WTC11 (cell line): ENCODE data around the gene GAPDHS. TPM values are rescaled to one million over a fixed set of nuclear protein-coding genes. Genes with fewer than 3 reads are reported as not detected.
A peak's percentile ranks its signal among the peaks of the same experiment; 100 is the strongest.

Source experiments
- AFF4 ChIP-seq: sonication (generic); formaldehyde crosslinking; IDR thresholded peaks from 2 replicates; pipeline ENCODE4 v1.8.1; 2023; ENCODE audit warnings: mild to moderate bottlenecking, missing genetic modification reagents, borderline replicate concordance
- ARID4B ChIP-seq: sonication (generic); formaldehyde crosslinking; IDR thresholded peaks from 2 replicates; pipeline ENCODE4 v1.8.0; 2023; ENCODE audit warnings: missing genetic modification reagents, mild to moderate bottlenecking, borderline replicate concordance
- CBFB ChIP-seq: sonication (generic); formaldehyde crosslinking; IDR thresholded peaks from 2 replicates; pipeline ENCODE4 v1.8.1; 2022; ENCODE audit warnings: mild to moderate bottlenecking, low read depth, missing genetic modification reagents
- E2F5 ChIP-seq: sonication (generic); formaldehyde crosslinking; IDR thresholded peaks from 2 replicates; pipeline ENCODE4 v1.8.1; 2022; ENCODE audit warnings: mild to moderate bottlenecking, moderate library complexity, missing genetic modification reagents
- ELF4 ChIP-seq: sonication (generic); formaldehyde crosslinking; IDR thresholded peaks from 2 replicates; pipeline ENCODE4 v1.8.1; 2022; ENCODE audit warnings: low read depth, mild to moderate bottlenecking, moderate library complexity, missing genetic modification reagents
- ERG ChIP-seq: fragments of 250-450 bp; sonication (Bioruptor Pico); IDR thresholded peaks from 2 replicates; pipeline ENCODE4 v1.8.0; 2021; ENCODE audit warnings: mild to moderate bottlenecking
- FOXJ3 ChIP-seq: sonication (generic); formaldehyde crosslinking; IDR thresholded peaks from 2 replicates; pipeline ENCODE4 v1.9.0; 2021; ENCODE audit warnings: missing genetic modification reagents, mild to moderate bottlenecking, borderline replicate concordance
- FOXP1 ChIP-seq: sonication (generic); formaldehyde crosslinking; IDR thresholded peaks from 2 replicates; pipeline ENCODE4 v1.8.0; 2022; ENCODE audit warnings: missing genetic modification reagents, mild to moderate bottlenecking, moderate library complexity, borderline replicate concordance
- GRHL2 ChIP-seq: fragments of 250-450 bp; sonication (Bioruptor Pico); IDR thresholded peaks from 2 replicates; pipeline ENCODE4 v1.8.0; 2022; ENCODE audit warnings: mild to moderate bottlenecking, moderate library complexity; ENCODE audit not compliant: insufficient replicate concordance, severe bottlenecking
- GTF2I ChIP-seq: fragments of 250-450 bp; sonication (Bioruptor Pico); conservative IDR thresholded peaks from 2 replicates; pipeline ENCODE4 v1.4.0; 2021; ENCODE audit warnings: mild to moderate bottlenecking
- JAZF1 ChIP-seq: fragments of 250-450 bp; sonication (Bioruptor Pico); IDR thresholded peaks from 2 replicates; pipeline ENCODE4 v1.9.0; 2021; ENCODE audit warnings: moderate library complexity, mild to moderate bottlenecking, inconsistent platforms
- NR2C2 ChIP-seq: sonication (generic); formaldehyde crosslinking; IDR thresholded peaks from 2 replicates; pipeline ENCODE4 v1.8.0; 2022; ENCODE audit warnings: mild to moderate bottlenecking, missing genetic modification reagents
- PRRX2 ChIP-seq: fragments of 250-450 bp; sonication (Bioruptor Pico); IDR thresholded peaks from 2 replicates; pipeline ENCODE4 v1.8.0; 2021; ENCODE audit warnings: mild to moderate bottlenecking
- SMAD4 ChIP-seq: sonication (generic); formaldehyde crosslinking; IDR thresholded peaks from 2 replicates; pipeline ENCODE4 v1.8.0; 2022; ENCODE audit warnings: mild to moderate bottlenecking, missing genetic modification reagents
- ZNF219 ChIP-seq: sonication (generic); formaldehyde crosslinking; IDR thresholded peaks from 2 replicates; pipeline ENCODE4 v1.8.0; 2023; ENCODE audit warnings: missing genetic modification reagents, mild to moderate bottlenecking, borderline replicate concordance
- ZNF317 ChIP-seq: sonication (generic); formaldehyde crosslinking; IDR thresholded peaks from 2 replicates; pipeline ENCODE4 v1.8.1; 2023; ENCODE audit warnings: low read depth, mild to moderate bottlenecking, moderate library complexity, missing genetic modification reagents, borderline replicate concordance
- ZNF396 ChIP-seq: fragments of 250-450 bp; sonication (Bioruptor Pico); IDR thresholded peaks from 2 replicates; pipeline ENCODE4 v1.8.0; 2021; ENCODE audit warnings: mild to moderate bottlenecking, moderate library complexity, borderline replicate concordance
- ZNF423 ChIP-seq: fragments of 250-450 bp; sonication (Bioruptor Pico); IDR thresholded peaks from 2 replicates; pipeline ENCODE4 v2.1.2; 2022; ENCODE audit warnings: mild to moderate bottlenecking, moderate library complexity
- ZNF671 ChIP-seq: fragments of 250-450 bp; sonication (Bioruptor Pico); IDR thresholded peaks from 2 replicates; pipeline ENCODE4 v1.8.0; 2021; ENCODE audit warnings: mild to moderate bottlenecking
- total RNA-seq: library from RNA; stranded (reverse); gene quantifications from 3 replicates; pipeline ENCODE4 v1.2.3, GENCODE V29; 2021
- TF ChIP-seq, protein P1 (sequence below): sonication (generic); formaldehyde crosslinking; IDR thresholded peaks from 2 replicates; pipeline ENCODE4 v1.8.1; 2023; ENCODE audit warnings: mild to moderate bottlenecking, missing genetic modification reagents
- TF ChIP-seq, protein P2 (sequence below): sonication (generic); formaldehyde crosslinking; conservative IDR thresholded peaks from 2 replicates; pipeline ENCODE4 v1.8.1; 2023; ENCODE audit warnings: mild to moderate bottlenecking, low read depth, missing genetic modification reagents, moderate library complexity

GAPDHS gene
- total RNA-seq, 1 experiment from 2014 or later = 0.20 TPM

GRCh38 chr19:35545001-35545854 is 12.0 kb downstream of the GAPDHS start, which contains the start of gene TMEM147 (continued):
- TF ChIP-seq E2F5 (CRISPR knock-in tag) (peak; percentile 74; the same call in 1 of the 2 replicates), FOXP1 (no peak; the same call in 1 of the 2 replicates), FOXJ3 (CRISPR knock-in tag) (no peak), JAZF1 (CRISPR knock-in tag) (no peak), ZNF671 (CRISPR knock-in tag) (no peak), ELF4 (CRISPR knock-in tag) (no peak; the same call in 1 of the 2 replicates), ZNF317 (CRISPR knock-in tag) (no peak), AFF4 (CRISPR knock-in tag) (no peak), PRRX2 (CRISPR knock-in tag) (no peak), ZNF396 (CRISPR knock-in tag) (no peak), GRHL2 (CRISPR knock-in tag) (no peak), CBFB (CRISPR knock-in tag) (0 out of 2 replicates have a peak, but pooled peaks have one; percentile 30), ARID4B (peak; percentile 88; the same call in 1 of the 2 replicates), GTF2I (no peak), ZNF423 (CRISPR knock-in tag) (peak; percentile 50), ERG (no peak), ZNF219 (CRISPR knock-in tag) (no peak), SMAD4 (CRISPR knock-in tag) (no peak), NR2C2 (CRISPR knock-in tag) (no peak)
- TF ChIP-seq, protein P1, sequence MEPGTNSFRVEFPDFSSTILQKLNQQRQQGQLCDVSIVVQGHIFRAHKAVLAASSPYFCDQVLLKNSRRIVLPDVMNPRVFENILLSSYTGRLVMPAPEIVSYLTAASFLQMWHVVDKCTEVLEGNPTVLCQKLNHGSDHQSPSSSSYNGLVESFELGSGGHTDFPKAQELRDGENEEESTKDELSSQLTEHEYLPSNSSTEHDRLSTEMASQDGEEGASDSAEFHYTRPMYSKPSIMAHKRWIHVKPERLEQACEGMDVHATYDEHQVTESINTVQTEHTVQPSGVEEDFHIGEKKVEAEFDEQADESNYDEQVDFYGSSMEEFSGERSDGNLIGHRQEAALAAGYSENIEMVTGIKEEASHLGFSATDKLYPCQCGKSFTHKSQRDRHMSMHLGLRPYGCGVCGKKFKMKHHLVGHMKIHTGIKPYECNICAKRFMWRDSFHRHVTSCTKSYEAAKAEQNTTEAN (CRISPR knock-in tag) = 0 out of 2 replicates have a peak, but pooled peaks have one; percentile 34
- TF ChIP-seq, protein P2, sequence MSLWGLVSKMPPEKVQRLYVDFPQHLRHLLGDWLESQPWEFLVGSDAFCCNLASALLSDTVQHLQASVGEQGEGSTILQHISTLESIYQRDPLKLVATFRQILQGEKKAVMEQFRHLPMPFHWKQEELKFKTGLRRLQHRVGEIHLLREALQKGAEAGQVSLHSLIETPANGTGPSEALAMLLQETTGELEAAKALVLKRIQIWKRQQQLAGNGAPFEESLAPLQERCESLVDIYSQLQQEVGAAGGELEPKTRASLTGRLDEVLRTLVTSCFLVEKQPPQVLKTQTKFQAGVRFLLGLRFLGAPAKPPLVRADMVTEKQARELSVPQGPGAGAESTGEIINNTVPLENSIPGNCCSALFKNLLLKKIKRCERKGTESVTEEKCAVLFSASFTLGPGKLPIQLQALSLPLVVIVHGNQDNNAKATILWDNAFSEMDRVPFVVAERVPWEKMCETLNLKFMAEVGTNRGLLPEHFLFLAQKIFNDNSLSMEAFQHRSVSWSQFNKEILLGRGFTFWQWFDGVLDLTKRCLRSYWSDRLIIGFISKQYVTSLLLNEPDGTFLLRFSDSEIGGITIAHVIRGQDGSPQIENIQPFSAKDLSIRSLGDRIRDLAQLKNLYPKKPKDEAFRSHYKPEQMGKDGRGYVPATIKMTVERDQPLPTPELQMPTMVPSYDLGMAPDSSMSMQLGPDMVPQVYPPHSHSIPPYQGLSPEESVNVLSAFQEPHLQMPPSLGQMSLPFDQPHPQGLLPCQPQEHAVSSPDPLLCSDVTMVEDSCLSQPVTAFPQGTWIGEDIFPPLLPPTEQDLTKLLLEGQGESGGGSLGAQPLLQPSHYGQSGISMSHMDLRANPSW = 0 out of 2 replicates have a peak, but pooled peaks have one; percentile 26
